Thoracic aorta (tissue), 2 donors: ENCODE data around the gene KDM2B. TPM values are rescaled to one million over a fixed set of nuclear protein-coding genes. Genes with fewer than 3 reads are reported as not detected.
A peak's percentile ranks its signal among the peaks of the same experiment; 100 is the strongest.

ENCODE experiments used
- ATAC-seq: fragments of 150-250 bp; one replicate; pipeline ENCODE4 v1.8.0; 2017; ENCODE audit warnings: low read depth; ENCODE audit not compliant: insufficient number of reproducible peaks, low FRiP score
- DNase-seq: peaks from one replicate; pipeline ENCODE4 v3.0.0-alpha.2; 2020; ENCODE audit warnings: low spot score
- H3K27ac ChIP-seq, 2 donors: fragments of 200-600 bp; sonication (generic); 1 replicate in 1 of 2; 2 replicates in 1 of 2; pipeline ENCODE4 v1.5.1; 2016; ENCODE audit warnings: mild to moderate bottlenecking in 2 of 2, moderate library complexity in 2 of 2
- H3K27me3 ChIP-seq: fragments of 200-600 bp; sonication (generic); replicated peaks from 2 replicates; pipeline ENCODE4 v1.6.0; 2016; ENCODE audit warnings: mild to moderate bottlenecking; ENCODE audit not compliant: insufficient read depth
- H3K36me3 ChIP-seq: fragments of 200-600 bp; sonication (generic); one replicate; pipeline ENCODE4 v1.5.1; 2016
- H3K4me1 ChIP-seq, 2 donors: fragments of 200-600 bp; sonication (generic); 1 replicate in 1 of 2; 2 replicates in 1 of 2; pipeline versions ENCODE4 v1.5.1 to v1.6.0; 2016; ENCODE audit warnings: low read depth in 2 of 2, mild to moderate bottlenecking in 1 of 2; ENCODE audit not compliant: control insufficient read depth in 1 of 2
- H3K4me3 ChIP-seq: fragments of 200-600 bp; sonication (generic); 2 replicates; pipeline ENCODE4 v1.5.1; 2016; ENCODE audit warnings: mild to moderate bottlenecking
- H3K9me3 ChIP-seq: fragments of 200-600 bp; sonication (generic); 2 replicates; pipeline ENCODE4 v1.5.1; 2016
- total RNA-seq, 2 donors: library from RNA; depleted of rRNA; stranded (reverse); fragments of >200 nt; gene quantifications; one replicate each; pipeline versions ENCODE4 v1.1.0 to v1.2.3, GENCODE V29; 2016
- TF ChIP-seq, protein P1 (sequence below): fragments of 200-600 bp; sonication (generic); IDR thresholded peaks from one replicate; pipeline ENCODE4 v1.5.1; 2019; ENCODE audit warnings: antibody characterized with exemption

KDM2B gene
- total RNA-seq, 2 donors from 2014 or later = 15.0 to 22.5 TPM

DNA sequence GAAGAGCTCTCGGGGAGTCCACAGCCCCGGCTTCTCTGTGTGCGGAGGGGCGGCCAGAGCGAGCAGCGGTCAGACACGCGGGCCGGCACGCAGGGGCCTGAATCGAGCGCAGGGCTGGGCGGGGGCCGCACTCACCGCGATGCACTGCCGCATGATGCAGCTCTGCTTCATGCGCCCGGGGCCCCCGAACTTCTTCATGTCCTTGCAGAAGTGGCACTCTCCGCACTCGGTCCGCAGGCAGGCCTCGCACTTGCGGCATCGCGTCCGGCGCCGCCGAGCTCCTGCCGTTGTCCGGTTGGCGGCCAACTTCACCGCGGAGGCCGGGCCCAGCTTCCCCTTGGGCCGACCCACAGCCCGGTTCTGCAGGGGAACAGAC is 127.8 kb downstream of the KDM2B start:
- Histone ChIP-seq H3K36me3 (no peaks in the 10 kb centered on the region), H3K4me3 (no peak overlapping the region), H3K4me1 (peaks cover 22 to 30% of the 10 kb centered on the region in 2 donors), H3K9me3 (no peaks in the 10 kb centered on the region), H3K27ac (no peak overlapping the region), H3K27me3 (no peaks in the 10 kb centered on the region)
- DNase-seq = no peak
- no peak for ATAC-seq
- TF ChIP-seq, protein P1, sequence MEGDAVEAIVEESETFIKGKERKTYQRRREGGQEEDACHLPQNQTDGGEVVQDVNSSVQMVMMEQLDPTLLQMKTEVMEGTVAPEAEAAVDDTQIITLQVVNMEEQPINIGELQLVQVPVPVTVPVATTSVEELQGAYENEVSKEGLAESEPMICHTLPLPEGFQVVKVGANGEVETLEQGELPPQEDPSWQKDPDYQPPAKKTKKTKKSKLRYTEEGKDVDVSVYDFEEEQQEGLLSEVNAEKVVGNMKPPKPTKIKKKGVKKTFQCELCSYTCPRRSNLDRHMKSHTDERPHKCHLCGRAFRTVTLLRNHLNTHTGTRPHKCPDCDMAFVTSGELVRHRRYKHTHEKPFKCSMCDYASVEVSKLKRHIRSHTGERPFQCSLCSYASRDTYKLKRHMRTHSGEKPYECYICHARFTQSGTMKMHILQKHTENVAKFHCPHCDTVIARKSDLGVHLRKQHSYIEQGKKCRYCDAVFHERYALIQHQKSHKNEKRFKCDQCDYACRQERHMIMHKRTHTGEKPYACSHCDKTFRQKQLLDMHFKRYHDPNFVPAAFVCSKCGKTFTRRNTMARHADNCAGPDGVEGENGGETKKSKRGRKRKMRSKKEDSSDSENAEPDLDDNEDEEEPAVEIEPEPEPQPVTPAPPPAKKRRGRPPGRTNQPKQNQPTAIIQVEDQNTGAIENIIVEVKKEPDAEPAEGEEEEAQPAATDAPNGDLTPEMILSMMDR = no peak

DNA sequence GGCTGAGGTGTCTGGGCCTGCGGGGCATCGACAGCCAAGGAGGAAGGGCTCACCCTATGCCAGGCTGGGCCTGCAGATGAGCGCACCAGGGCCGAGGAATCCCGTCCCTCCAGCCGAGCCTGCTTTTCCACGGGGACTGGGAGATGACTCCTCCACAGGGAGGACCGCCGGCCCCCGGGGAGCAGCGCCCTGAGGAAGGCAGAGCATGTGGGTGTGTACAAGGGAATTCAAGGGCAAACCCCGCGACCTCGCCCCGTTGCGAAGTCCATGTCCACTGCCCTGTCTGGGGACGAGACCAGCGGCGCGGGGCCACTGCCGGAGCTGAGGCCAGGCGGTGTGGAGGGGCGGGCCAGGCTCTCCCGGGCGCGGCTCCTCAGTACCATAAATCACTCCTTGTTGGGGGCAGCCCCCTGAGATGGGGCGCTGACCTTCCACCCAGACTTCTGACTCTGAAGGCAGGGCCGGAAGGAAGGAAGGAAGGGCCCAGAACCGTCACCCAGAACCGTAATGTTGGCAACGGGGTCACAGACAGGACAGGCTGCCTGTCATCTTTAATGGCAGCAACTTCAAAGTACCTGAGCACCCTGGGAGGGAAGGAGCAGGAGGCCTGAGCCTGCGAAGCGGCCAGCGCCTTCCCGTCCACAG is 128.4 kb downstream of the KDM2B start:
- DNase-seq (no peak), ATAC-seq (no peak)
- peak overlapping the region; percentile 52 to 60 for H3K27ac ChIP-seq
- no peaks in the 10 kb centered on the region for H3K27me3 ChIP-seq
- no peaks in the 10 kb centered on the region for H3K36me3 ChIP-seq
- TF ChIP-seq, protein P1 = no peak
- H3K9me3 ChIP-seq = no peaks in the 10 kb centered on the region
- H3K4me1 ChIP-seq = peaks cover 27 to 33% of the 10 kb centered on the region in 2 donors
- peak overlapping the region; percentile 27 for H3K4me3 ChIP-seq

DNA sequence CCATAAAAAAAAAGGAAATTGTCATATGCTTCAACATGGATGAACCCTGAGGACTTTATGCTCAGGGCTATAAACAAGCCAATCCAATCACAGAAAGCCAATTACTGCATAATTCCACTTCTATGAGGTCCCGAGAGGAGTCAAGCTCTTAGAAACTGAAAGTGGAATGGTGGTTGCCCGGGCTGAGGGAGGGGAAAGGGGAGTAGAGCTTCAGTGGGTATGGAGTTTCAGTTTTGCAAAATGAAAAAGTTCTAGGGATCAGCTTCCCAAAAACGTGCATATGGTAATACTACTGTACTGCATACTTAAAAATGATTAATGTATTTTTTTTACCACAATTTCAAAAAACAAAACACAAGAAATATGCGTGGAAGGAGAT is 128.9 kb downstream of the KDM2B start:
- ATAC-seq (no peak), DNase-seq (no peak)
- H3K4me1 ChIP-seq = peaks cover 28 to 31% of the 10 kb centered on the region in 2 donors
- TF ChIP-seq, protein P1 = no peak
- peak overlapping the region; percentile 27 for H3K4me3 ChIP-seq
- H3K27me3 ChIP-seq = no peaks in the 10 kb centered on the region
- H3K27ac ChIP-seq = peak overlapping the region; percentile 52 to 60
- no peaks in the 10 kb centered on the region for H3K9me3 ChIP-seq
- H3K36me3 ChIP-seq = no peaks in the 10 kb centered on the region

DNA sequence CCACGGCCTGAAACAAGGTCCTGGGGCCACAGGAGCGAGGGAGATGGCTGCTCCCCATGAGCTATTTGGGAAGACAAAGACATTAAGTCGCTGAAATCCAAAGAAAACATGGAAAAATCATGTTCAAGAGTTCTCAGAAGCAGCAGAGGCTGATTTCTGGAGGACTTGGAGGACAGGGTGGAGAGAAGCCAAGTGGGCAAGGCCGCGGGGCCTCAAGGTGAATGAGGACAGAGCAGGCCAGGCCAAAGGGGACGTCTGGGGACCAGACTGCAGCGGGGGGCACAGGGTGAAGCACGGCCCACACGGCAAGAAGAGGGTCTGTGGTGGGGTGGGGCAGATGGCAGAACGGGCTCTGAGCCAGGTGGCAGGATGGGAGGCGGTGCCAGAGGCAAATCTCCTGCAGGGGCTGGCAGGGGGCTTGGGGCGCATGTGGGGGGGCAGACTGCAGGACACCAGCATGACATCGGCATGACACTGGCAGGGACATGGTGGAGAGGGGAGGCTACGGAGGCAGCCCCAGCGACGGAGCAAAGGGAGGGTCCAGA is 132.0 kb downstream of the KDM2B start:
- Histone ChIP-seq H3K4me3 (no peak overlapping the region), H3K27me3 (no peaks in the 10 kb centered on the region), H3K4me1 (peaks cover 28 to 30% of the 10 kb centered on the region in 2 donors), H3K9me3 (no peaks in the 10 kb centered on the region), H3K36me3 (no peaks in the 10 kb centered on the region), H3K27ac (no peak overlapping the region)
- DNase-seq (no peak), ATAC-seq (no peak)
- TF ChIP-seq, protein P1 = no peak

DNA sequence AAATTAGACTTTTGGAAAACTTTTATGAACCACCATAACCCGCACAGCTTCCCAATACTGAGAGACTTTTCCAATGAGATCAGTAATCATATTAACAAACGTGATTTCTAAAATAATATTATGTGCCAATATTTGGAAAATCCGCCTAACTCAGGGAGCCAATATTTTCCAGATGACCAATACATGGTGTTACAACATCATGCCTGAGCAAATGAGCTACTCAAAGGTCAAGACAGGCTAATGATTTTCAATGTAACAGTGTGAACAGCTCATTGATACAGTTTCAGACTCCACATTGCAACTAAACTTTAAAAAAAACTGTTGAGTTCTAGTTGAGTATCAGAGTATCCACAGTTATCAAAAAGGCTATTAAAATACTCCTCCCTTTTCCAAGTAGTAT is 134.1 kb downstream of the KDM2B start:
- Histone ChIP-seq H3K9me3 (no peaks in the 10 kb centered on the region), H3K36me3 (peaks cover 2% of the 10 kb centered on the region), H3K27me3 (no peaks in the 10 kb centered on the region), H3K27ac (no peak overlapping the region), H3K4me3 (no peak overlapping the region), H3K4me1 (peaks cover 20 to 22% of the 10 kb centered on the region in 2 donors)
- ATAC-seq (no peak), DNase-seq (no peak)
- TF ChIP-seq, protein P1 = no peak
